GM20431 (cell line): ENCODE results near the gene KCNK5.

Source experiments
- in situ Hi-C: fragments of 300-500 bp; cut with MseI, MboI; formaldehyde crosslinking; loops from one replicate; pipeline ENCODE4 v1.15.0; 2020; ENCODE audit warnings: low sequenced_read_pairs; ENCODE audit not compliant: unreplicated experiment

Gene KCNK5

DNA sequence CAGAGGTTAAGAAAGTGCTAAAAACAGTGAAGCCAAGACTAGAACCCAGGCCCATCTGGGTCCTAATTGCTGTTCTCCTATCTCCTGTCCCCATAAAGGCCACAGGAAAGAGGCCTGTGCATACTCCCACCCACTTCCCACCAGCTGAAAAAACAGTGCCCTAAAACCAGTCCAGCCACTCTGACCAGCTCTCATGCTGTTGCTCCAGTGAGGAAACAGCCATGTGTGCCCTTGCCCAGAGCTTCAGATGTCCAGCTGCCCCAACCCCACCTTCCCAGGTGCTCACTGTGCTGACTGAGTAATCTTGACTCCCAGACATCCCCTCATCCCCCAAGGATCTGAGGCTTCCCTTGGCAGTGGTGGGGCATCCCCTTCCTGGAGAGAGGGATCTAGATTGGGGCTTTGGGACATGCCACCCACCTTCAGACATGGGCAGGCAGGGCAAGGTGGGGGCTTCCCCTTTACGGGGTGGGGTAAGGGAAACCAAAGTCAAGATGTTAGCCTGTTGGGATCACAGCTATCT, 28.7 kb downstream of the KCNK5 start:
- in situ Hi-C loops: no loop called here

- in situ Hi-C loops: no loop called here
Observed at GRCh38 chr6:39199976-39200375, 29.3 kb downstream of the KCNK5 start.

GRCh38 chr6:39199231-39199940, 29.9 kb downstream of the KCNK5 start:
- in situ Hi-C loops: no loop called here

GRCh38 chr6:39198528-39198927, 30.7 kb downstream of the KCNK5 start:
- in situ Hi-C loops: no loop called here

- in situ Hi-C loops: no loop called here
Observed at GRCh38 chr6:39197922-39198500, 31.3 kb downstream of the KCNK5 start.

- in situ Hi-C loops: no loop called here
Observed at GRCh38 chr6:39197521-39197920, 31.8 kb downstream of the KCNK5 start.

DNA sequence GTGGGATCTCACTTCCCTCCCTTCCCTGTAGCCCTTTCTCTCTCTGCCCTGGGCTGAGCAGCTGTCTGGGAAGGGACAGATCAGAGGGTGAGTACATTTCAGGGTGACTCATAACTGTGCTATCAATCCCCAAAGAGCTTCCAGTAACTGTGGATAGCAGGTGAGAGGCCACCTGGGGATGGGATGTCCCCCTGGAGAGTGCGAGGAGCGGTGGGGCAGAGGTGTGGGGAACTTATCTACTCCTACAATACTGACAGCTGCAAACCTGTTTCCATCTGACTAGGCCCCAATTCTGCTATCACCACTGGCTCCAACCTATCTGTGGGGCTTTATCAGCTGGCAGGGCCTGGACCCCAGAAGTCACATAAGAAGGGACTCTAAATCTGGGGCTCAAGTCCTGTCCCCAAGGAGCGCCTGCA, 32.6 kb downstream of the KCNK5 start:
- in situ Hi-C loops: no loop called here

- in situ Hi-C loops: no loop called here
Observed at GRCh38 chr6:39195792-39196385, 33.4 kb downstream of the KCNK5 start.

DNA sequence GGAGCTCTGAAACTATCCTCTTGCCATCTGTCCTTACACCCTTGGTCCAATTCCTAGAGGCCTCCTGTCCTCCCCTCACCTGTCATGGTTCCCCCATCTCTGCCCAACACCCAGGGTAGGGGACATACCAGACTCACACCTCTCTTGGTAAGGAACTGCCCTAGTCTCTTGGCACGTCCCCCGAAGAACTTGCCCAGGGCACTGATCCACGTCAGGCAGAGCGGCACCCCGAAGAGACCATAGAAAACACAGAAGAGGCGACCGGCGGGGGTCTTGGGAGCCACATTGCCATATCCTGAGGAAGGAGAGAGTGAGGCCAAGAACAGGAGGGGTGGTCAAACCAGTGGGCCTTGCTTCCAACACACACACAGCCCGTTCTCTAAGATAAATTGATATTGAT, 34.8 kb downstream of the KCNK5 start:
- in situ Hi-C loops: no loop called here

DNA sequence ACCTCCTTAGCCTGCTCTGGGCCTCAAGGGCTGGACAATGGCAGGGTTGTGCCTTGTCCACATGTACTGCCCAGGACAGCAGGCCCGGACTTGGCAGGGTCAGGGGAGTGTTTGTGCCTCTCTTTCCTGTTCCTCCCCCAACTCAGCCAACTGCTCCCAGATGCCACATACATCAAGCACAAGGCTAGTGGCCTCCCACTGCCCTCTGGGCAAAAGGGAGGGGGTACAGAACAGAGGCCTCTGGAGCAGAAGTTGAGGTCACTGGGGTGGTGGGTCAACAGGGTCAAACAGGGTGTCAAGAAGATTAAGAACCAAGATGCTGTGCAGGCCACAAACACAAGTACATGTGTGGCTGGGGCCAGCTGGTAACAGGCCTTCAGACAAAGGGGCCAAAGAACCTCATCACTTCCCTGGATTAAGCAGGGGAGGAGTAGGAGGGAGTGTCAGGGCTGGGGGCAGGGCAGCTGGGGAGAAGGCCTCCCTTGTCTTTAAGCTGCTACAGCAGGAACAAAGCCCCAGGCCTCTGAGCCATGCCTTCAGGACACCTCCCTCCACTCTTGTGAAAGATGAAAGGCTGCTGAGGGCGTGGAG, 36.0 kb downstream of the KCNK5 start:
- in situ Hi-C loops: no loop called here

GRCh38 chr6:39192736-39193135, 36.5 kb downstream of the KCNK5 start:
- in situ Hi-C loops: no loop called here

DNA sequence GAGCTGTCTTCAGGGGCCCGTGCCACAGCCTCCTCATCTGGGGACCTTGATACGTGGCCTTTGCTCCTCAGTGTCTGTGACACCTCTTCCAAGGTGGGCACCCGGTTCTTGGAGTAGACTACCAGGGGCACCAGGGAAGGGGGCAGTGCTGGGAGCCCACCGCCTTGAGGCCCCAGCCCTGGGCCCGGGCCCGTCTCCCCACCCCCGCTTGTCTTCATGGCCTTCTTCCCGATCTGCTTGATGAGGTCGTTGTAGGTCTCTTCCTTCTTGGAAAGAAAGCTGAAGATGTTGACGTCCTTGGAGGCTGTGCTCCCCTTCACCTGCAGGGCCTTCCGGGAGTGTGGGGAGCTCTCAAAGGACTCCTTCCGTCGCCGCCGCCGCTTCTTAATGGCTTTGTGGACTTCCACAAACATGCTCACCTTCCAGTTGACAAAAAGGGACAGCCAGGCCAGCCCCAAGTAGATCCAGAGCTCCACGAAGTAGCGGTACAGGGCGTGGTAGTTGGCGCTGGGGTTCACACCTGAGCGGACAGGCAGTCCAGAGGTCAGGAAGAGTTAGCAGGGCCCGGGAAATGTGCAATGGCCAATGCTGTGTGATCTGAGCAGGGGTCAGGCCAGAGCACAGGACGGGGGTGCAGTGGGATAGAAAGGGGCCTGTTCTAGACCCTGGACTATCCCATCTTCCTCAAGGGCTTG, 37.9 kb downstream of the KCNK5 start:
- in situ Hi-C loops: no loop called here

DNA sequence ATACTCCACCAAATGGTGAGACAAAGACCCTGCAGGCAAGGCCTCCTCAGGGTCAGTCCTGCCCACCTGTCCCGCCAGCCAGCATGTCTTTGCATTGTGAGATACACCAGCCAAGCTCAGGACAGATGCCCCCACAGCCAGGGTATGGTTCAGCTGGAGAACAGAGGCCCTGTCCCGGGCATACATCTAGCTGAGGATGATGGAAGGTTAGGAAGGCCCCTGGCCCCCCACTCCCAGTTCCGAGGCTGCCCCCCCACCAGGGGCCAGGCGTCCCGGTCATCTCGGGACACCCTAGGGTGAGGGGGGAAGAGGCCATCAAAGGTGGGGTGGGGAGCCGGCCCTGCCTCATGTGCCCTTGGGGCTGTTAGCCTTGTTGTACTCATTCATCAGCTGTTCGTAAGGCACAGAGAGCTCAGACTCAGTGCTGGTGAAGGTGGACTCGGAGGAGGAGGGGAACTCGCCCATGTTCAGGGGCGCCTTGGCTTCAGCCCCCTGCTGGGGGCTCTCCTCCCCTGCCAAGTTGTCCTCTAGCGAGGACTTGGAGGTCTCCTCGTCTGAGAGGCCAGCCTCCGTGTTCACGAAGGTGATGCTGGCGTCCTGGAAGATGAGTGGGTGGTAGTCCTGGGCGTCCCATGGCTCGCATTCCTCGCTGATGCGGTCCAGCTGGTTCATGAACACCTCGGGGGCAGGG, 38.6 kb downstream of the KCNK5 start:
- in situ Hi-C loops: no loop called here

GRCh38 chr6:39189915-39190544, 39.2 kb downstream of the KCNK5 start:
- in situ Hi-C loops: no loop called here

- in situ Hi-C loops: no loop called here
Observed at GRCh38 chr6:39189131-39189530, 40.1 kb downstream of the KCNK5 start.

- in situ Hi-C loops: no loop called here
Observed at GRCh38 chr6:39188571-39188970, 40.7 kb downstream of the KCNK5 start.

DNA sequence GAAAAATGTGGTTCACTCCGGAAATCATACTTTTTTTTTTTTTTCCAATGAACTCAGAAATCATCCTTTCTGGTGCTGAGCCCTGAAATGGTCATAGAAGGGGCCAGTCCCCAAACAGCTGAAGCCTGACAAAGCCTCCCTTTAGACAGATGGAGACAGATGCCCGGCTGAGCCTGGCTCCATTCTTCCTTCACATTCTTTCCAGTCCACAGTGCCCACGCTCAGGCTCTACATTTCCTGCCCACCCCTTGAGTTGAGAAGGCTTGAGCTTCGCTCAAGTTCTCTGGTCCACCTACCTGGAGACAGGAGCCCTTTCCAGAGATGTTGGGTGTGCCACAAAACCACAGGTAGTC, 41.2 kb downstream of the KCNK5 start:
- in situ Hi-C loops: no loop called here

GRCh38 chr6:39184906-39185580, 44.2 kb downstream of the KCNK5 start:
- in situ Hi-C loops: no loop called here

DNA sequence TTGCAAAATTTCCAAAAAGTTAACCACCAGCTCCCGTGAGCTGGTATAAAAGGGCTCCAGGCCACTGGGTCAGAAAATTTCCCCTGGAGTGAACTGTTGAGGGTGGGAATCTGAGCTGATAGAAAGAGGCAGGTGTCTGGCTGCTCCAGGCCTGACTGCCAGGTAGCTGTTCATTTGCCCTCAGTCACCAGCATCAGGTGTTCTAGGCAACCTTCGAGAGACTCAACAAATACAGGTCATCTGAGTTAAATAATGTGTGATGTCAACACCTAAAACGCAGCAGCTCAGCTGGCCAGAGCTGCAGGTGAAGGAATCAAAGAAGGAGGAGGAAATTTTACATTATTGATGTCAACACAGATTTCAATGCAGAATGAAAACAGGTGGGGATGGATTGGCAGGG, 46.7 kb downstream of the KCNK5 start:
- in situ Hi-C loops: no loop called here
